Astrocyte (in vitro differentiated cells and primary cell): Measurements from ENCODE around the gene PADI4. TPM values are rescaled to one million over a fixed set of nuclear protein-coding genes. Genes with fewer than 3 reads are reported as not detected.

Experiments used
- DNase-seq: peaks from one replicate; pipeline ENCODE4 v3.0.0-alpha.2; 2010; ENCODE audit warnings: low read depth
- FAIRE-seq: peaks from 2 replicates; lab custom pipeline; 2011; peaks lifted over from hg19 to GRCh38; lab: Jason Lieb, UNC
- H2AFZ ChIP-seq: 2 replicates; pipeline ENCODE4 v1.6.0; 2012; ENCODE audit warnings: low read depth, low read length, inconsistent platforms
- H3K27ac ChIP-seq: 2 replicates; pipeline ENCODE4 v1.5.1; 2011; ENCODE audit warnings: low read depth, low read length, inconsistent platforms
- H3K27me3 ChIP-seq: 2 replicates; pipeline ENCODE4 v1.6.0; 2011; ENCODE audit warnings: low read length, inconsistent platforms; ENCODE audit not compliant: insufficient read depth
- H3K36me3 ChIP-seq: 2 replicates; pipeline ENCODE4 v1.5.1; 2011; ENCODE audit warnings: low read length, inconsistent platforms; ENCODE audit not compliant: insufficient read depth
- H3K4me1 ChIP-seq: 2 replicates; pipeline ENCODE4 v1.5.1; 2011; ENCODE audit warnings: low read length, inconsistent platforms; ENCODE audit not compliant: insufficient read depth
- H3K4me2 ChIP-seq: 2 replicates; pipeline ENCODE4 v1.6.0; 2012; ENCODE audit warnings: low read length, inconsistent platforms
- H3K4me3 ChIP-seq: 2 replicates; pipeline ENCODE4 v1.5.1; 2011; ENCODE audit warnings: low read depth, mild to moderate bottlenecking, low read length, inconsistent platforms; ENCODE audit not compliant: insufficient read depth
- H3K79me2 ChIP-seq: 2 replicates; pipeline ENCODE4 v1.6.0; 2012; ENCODE audit warnings: mild to moderate bottlenecking, low read length, inconsistent platforms; ENCODE audit not compliant: insufficient read depth
- H3K9ac ChIP-seq: 2 replicates; pipeline ENCODE4 v1.6.0; 2012; ENCODE audit warnings: mild to moderate bottlenecking, low read length, inconsistent platforms
- H3K9me3 ChIP-seq: 2 replicates; pipeline ENCODE4 v1.5.1; 2012; ENCODE audit warnings: low read depth, mild to moderate bottlenecking, low read length, inconsistent platforms; ENCODE audit not compliant: insufficient read depth
- H4K20me1 ChIP-seq: 2 replicates; pipeline ENCODE4 v1.6.0; 2012; ENCODE audit warnings: low read length, inconsistent platforms; ENCODE audit not compliant: insufficient read depth
- H3K27ac Mint-ChIP-seq: one replicate; pipeline ENCODE4 v1.8.0; 2021; ENCODE audit warnings: mild to moderate bottlenecking, mixed read lengths; ENCODE audit not compliant: unreplicated experiment
- H3K27me3 Mint-ChIP-seq: one replicate; pipeline ENCODE4 v1.8.0; 2021; ENCODE audit warnings: low read depth, mixed read lengths; ENCODE audit not compliant: unreplicated experiment
- H3K36me3 Mint-ChIP-seq: one replicate; pipeline ENCODE4 v1.8.0; 2021; ENCODE audit warnings: low read depth, mixed read lengths; ENCODE audit not compliant: unreplicated experiment
- H3K4me1 Mint-ChIP-seq: one replicate; pipeline ENCODE4 v1.8.0; 2021; ENCODE audit warnings: low read depth, mixed read lengths; ENCODE audit not compliant: unreplicated experiment
- H3K4me3 Mint-ChIP-seq: one replicate; pipeline ENCODE4 v1.8.0; 2021; ENCODE audit warnings: mild to moderate bottlenecking, moderate library complexity, mixed read lengths; ENCODE audit not compliant: unreplicated experiment
- H3K9me3 Mint-ChIP-seq: one replicate; pipeline ENCODE4 v1.8.0; 2021; ENCODE audit warnings: mild to moderate bottlenecking, mixed read lengths; ENCODE audit not compliant: unreplicated experiment
- EZH2 ChIP-seq: IDR thresholded peaks from 2 replicates; pipeline ENCODE4 v1.6.1; 2012; ENCODE audit warnings: mild to moderate bottlenecking, low read length, inconsistent platforms; ENCODE audit not compliant: insufficient read depth
- total RNA-seq: library from RNA; stranded (reverse); gene quantifications from 2 replicates; pipeline ENCODE4 v1.2.1, GENCODE V29; 2021
- TF ChIP-seq, protein P1 (sequence below): IDR thresholded peaks from 2 replicates; pipeline ENCODE4 v1.5.1; 2011; ENCODE audit warnings: low read depth, mild to moderate bottlenecking, inconsistent platforms, low read length, moderate library complexity; ENCODE audit not compliant: insufficient read depth

PADI4 gene
- total RNA-seq, 1 donor from 2014 or later, result not detected

DNA sequence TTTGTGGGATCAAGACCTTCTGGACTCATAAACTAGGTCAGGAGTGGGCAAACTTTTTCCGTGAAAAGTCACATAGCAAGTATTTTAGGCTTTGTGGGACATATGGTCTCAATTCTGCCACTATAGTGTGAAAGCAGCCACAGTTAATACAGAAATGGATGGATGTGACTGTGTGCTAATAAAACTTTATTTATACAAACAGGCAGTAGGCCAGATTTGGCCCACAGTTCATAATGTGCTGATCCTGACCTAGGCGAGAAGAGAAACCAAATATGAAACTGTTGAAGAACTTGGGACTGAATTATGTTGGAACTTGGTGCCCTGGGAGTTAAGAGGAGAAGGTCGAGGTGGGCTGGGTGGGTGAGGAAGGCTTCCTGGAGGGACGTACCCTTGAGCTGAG lies 42.0 kb upstream of the PADI4 start:
- H3K4me1 ChIP-seq, result no peaks in the 10 kb centered on the region
- FAIRE-seq (no peak), DNase-seq (no peak)
- Mint-ChIP-seq H3K9me3 (peaks cover 2% of the 10 kb centered on the region), H3K4me3 (no peak overlapping the region), H3K27ac (no peak overlapping the region), H3K27me3 (peaks cover 9% of the 10 kb centered on the region), H3K4me1 (peaks cover 2% of the 10 kb centered on the region), H3K36me3 (no peaks in the 10 kb centered on the region)
- H4K20me1 ChIP-seq, result no peaks in the 10 kb centered on the region
- H3K36me3 ChIP-seq, result no peaks in the 10 kb centered on the region
- no peak for TF ChIP-seq EZH2
- TF ChIP-seq, protein P1, sequence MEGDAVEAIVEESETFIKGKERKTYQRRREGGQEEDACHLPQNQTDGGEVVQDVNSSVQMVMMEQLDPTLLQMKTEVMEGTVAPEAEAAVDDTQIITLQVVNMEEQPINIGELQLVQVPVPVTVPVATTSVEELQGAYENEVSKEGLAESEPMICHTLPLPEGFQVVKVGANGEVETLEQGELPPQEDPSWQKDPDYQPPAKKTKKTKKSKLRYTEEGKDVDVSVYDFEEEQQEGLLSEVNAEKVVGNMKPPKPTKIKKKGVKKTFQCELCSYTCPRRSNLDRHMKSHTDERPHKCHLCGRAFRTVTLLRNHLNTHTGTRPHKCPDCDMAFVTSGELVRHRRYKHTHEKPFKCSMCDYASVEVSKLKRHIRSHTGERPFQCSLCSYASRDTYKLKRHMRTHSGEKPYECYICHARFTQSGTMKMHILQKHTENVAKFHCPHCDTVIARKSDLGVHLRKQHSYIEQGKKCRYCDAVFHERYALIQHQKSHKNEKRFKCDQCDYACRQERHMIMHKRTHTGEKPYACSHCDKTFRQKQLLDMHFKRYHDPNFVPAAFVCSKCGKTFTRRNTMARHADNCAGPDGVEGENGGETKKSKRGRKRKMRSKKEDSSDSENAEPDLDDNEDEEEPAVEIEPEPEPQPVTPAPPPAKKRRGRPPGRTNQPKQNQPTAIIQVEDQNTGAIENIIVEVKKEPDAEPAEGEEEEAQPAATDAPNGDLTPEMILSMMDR, result no peak
- no peaks in the 10 kb centered on the region for H3K79me2 ChIP-seq
- no peak overlapping the region for H3K27ac ChIP-seq
- no peak overlapping the region for H3K9ac ChIP-seq
- no peak overlapping the region for H3K4me3 ChIP-seq
- H3K4me2 ChIP-seq, result no peak overlapping the region
- H2AFZ ChIP-seq, result no peak overlapping the region
- H3K27me3 ChIP-seq, result no peaks in the 10 kb centered on the region
- no peaks in the 10 kb centered on the region for H3K9me3 ChIP-seq

DNA sequence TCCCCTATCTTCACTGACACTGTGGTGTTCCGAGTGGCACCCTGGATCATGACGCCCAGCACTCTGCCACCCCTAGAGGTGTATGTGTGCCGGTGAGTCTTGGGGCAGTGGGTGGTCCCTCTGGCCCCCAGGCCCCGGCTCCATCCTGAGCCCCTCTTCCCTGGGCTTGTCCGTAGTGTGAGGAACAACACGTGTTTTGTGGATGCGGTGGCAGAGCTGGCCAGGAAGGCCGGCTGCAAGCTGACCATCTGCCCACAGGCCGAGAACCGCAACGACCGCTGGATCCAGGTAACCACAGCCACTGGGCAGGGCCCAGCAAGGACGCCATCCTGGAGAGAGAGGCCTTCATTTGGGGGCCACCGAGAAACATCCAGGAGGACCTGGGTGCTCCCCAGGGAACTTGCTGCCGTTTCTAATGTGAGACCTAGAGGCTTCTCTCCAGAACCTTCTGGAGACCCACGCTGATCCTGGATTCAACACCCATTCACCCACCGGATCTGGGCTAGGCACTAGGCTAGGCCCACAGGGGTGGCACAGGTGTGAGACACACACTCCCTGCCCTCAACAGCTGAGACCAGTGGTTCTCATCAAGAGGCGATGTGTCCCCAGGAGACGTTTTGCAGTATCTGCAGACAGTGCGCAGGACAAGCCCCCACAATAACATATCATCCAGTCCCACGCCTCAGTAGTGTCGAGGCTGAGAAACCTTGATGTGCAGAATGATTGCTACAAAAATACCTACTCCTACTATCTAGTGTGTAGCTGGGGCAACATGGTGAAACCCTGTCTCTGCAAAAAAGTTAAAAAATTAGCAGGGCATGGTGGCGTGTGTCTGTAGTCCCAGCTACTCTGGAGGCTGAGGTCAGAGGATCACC lies 36.9 kb upstream of the PADI4 start:
- H2AFZ ChIP-seq, result no peak overlapping the region
- Mint-ChIP-seq H3K27ac (no peak overlapping the region), H3K36me3 (no peaks in the 10 kb centered on the region), H3K4me1 (no peaks in the 10 kb centered on the region), H3K9me3 (no peaks in the 10 kb centered on the region), H3K27me3 (peaks cover 14% of the 10 kb centered on the region), H3K4me3 (no peak overlapping the region)
- DNase-seq (no peak), FAIRE-seq (no peak)
- no peaks in the 10 kb centered on the region for H3K9me3 ChIP-seq
- no peak overlapping the region for H3K4me3 ChIP-seq
- no peaks in the 10 kb centered on the region for H3K79me2 ChIP-seq
- H3K36me3 ChIP-seq, result no peaks in the 10 kb centered on the region
- H3K9ac ChIP-seq, result no peak overlapping the region
- H3K4me2 ChIP-seq, result no peak overlapping the region
- H4K20me1 ChIP-seq, result no peaks in the 10 kb centered on the region
- H3K27ac ChIP-seq, result no peak overlapping the region
- no peaks in the 10 kb centered on the region for H3K27me3 ChIP-seq
- TF ChIP-seq, protein P1, result no peak
- no peak for TF ChIP-seq EZH2
- no peaks in the 10 kb centered on the region for H3K4me1 ChIP-seq

DNA sequence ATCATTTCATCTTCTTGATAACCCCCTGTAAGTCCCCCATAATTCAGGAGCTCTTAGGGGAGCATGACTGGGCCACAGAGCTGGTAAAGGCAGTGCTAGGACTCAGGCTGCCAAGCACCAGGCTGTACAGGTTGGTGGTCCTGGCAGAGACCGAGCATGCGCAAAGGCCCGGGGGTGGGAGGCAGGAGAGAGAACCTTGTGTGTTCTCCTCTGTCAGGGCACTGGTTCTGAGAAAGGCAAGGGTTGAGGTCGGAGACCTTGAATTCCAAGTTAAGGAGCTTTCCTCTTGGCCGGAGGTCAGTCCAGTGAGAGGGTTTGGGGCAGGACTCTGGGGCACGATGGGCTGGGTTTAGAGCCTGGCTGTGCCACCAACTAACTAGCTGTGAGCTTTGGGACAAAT lies 35.9 kb upstream of the PADI4 start:
- no peak for FAIRE-seq
- no peak for DNase-seq
- Histone ChIP-seq H3K27ac (no peak overlapping the region), H2AFZ (no peak overlapping the region), H3K9ac (no peak overlapping the region), H3K27me3 (no peaks in the 10 kb centered on the region), H4K20me1 (no peaks in the 10 kb centered on the region), H3K4me2 (no peak overlapping the region), H3K4me1 (peaks cover 4% of the 10 kb centered on the region), H3K4me3 (no peak overlapping the region), H3K36me3 (no peaks in the 10 kb centered on the region), H3K79me2 (no peaks in the 10 kb centered on the region), H3K9me3 (no peaks in the 10 kb centered on the region)
- Mint-ChIP-seq H3K4me1 (no peaks in the 10 kb centered on the region), H3K36me3 (no peaks in the 10 kb centered on the region), H3K27ac (no peak overlapping the region), H3K9me3 (no peaks in the 10 kb centered on the region), H3K27me3 (peaks cover 13% of the 10 kb centered on the region), H3K4me3 (no peak overlapping the region)
- TF ChIP-seq, protein P1, result no peak
